Measurements from ENCODE around the gene FCF1.

DNA sequence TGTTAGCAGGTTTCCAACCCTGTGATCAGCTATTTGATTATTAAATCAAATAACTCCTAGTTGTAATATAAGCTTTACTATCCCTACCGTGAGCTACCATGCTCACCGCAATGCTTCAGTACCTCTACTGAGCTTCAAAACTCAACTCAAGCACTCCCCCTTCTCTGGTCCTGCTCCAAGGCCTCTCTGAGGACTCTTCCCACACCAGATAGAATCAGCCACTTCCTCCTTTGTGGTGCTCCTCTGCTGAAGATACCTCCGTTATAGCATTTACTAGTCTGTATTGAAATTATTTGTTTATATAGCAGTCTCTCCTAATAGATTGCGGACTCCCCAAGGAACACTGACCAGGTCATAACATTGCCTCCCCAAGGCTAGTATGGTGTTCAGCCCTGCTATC lies 17.5 kb upstream of the FCF1 start:
- no peak for TF ChIP-seq POLR2AphosphoS5 (IDR thresholded peaks at IDR 0.05)
- no peak for TF ChIP-seq POLR2A (IDR thresholded peaks at IDR 0.05)
- TF ChIP-seq, protein P1, sequence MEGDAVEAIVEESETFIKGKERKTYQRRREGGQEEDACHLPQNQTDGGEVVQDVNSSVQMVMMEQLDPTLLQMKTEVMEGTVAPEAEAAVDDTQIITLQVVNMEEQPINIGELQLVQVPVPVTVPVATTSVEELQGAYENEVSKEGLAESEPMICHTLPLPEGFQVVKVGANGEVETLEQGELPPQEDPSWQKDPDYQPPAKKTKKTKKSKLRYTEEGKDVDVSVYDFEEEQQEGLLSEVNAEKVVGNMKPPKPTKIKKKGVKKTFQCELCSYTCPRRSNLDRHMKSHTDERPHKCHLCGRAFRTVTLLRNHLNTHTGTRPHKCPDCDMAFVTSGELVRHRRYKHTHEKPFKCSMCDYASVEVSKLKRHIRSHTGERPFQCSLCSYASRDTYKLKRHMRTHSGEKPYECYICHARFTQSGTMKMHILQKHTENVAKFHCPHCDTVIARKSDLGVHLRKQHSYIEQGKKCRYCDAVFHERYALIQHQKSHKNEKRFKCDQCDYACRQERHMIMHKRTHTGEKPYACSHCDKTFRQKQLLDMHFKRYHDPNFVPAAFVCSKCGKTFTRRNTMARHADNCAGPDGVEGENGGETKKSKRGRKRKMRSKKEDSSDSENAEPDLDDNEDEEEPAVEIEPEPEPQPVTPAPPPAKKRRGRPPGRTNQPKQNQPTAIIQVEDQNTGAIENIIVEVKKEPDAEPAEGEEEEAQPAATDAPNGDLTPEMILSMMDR (IDR thresholded peaks at IDR 0.05): no peak
